ENCODE data around the gene RHOBTB1.
A peak's percentile ranks its signal among the peaks of the same experiment; 100 is the strongest.

The RHOBTB1 gene

GRCh38 chr10:60950300-60950699 lies 6.3 kb upstream of the RHOBTB1 start:
- TF ChIP-seq MAX (IDR thresholded peaks at IDR 0.05) (no peak), EP300 (IDR thresholded peaks at IDR 0.05; ENCODE audit: borderline replicate concordance) (no peak), TCF12 (IDR thresholded peaks at IDR 0.05; ENCODE audit: low read depth) (no peak), FOXM1 (IDR thresholded peaks at IDR 0.05; ENCODE audit: borderline replicate concordance, low read depth) (no peak), NFIC (IDR thresholded peaks at IDR 0.05) (no peak), TAF1 (IDR thresholded peaks at IDR 0.05; ENCODE audit: low read depth) (no peak), EGR1 (IDR thresholded peaks at IDR 0.05) (no peak), TEAD4 (IDR thresholded peaks at IDR 0.05) (no peak), ZBTB7A (IDR thresholded peaks at IDR 0.05; ENCODE audit: low read depth) (no peak)

- TF ChIP-seq TEAD4 (IDR thresholded peaks at IDR 0.05) (no peak), USF1 (IDR thresholded peaks at IDR 0.05) (no peak), EGR1 (IDR thresholded peaks at IDR 0.05) (no peak), ZBTB7A (IDR thresholded peaks at IDR 0.05; ENCODE audit: low read depth) (no peak), CREB1 (IDR thresholded peaks at IDR 0.05; ENCODE audit: low read depth) (no peak), REST (IDR thresholded peaks at IDR 0.05; ENCODE audit: low read depth) (no peak)
These were observed 4.9 kb upstream of the RHOBTB1 start for GRCh38 chr10:60948851-60949250.

- TF ChIP-seq NFIC (IDR thresholded peaks at IDR 0.05) (no peak), TEAD4 (IDR thresholded peaks at IDR 0.05) (no peak), YY1 (IDR thresholded peaks at IDR 0.05; ENCODE audit: low read depth) (no peak), FOXM1 (IDR thresholded peaks at IDR 0.05; ENCODE audit: borderline replicate concordance, low read depth) (no peak), CEBPB (IDR thresholded peaks at IDR 0.05) (no peak), TCF12 (IDR thresholded peaks at IDR 0.05; ENCODE audit: low read depth) (no peak), ZBTB7A (IDR thresholded peaks at IDR 0.05; ENCODE audit: low read depth) (no peak), USF1 (IDR thresholded peaks at IDR 0.05) (no peak)
These were observed 919 bp upstream of the RHOBTB1 start for GRCh38 chr10:60944910-60945297.

- 0 out of 2 replicates have a peak, but pooled peaks have one; percentile 20 for TF ChIP-seq YY1 (IDR thresholded peaks at IDR 0.05; ENCODE audit: low read depth)
- no peak for TF ChIP-seq TEAD4 (IDR thresholded peaks at IDR 0.05)
- no peak for TF ChIP-seq CEBPB (IDR thresholded peaks at IDR 0.05)
- TF ChIP-seq USF1 (IDR thresholded peaks at IDR 0.05) = no peak
- TF ChIP-seq TAF1 (IDR thresholded peaks at IDR 0.05; ENCODE audit: low read depth) = no peak
- no peak; the same call in 1 of the 2 replicates for TF ChIP-seq MAX (IDR thresholded peaks at IDR 0.05)
- TF ChIP-seq TCF12 (IDR thresholded peaks at IDR 0.05; ENCODE audit: low read depth) = no peak
- TF ChIP-seq ZBTB7A (IDR thresholded peaks at IDR 0.05; ENCODE audit: low read depth) = peak; percentile 52; the same call in 1 of the 2 replicates
- no peak for TF ChIP-seq FOXM1 (IDR thresholded peaks at IDR 0.05; ENCODE audit: borderline replicate concordance, low read depth)
- no peak for TF ChIP-seq NFIC (IDR thresholded peaks at IDR 0.05)
- TF ChIP-seq EP300 (IDR thresholded peaks at IDR 0.05; ENCODE audit: borderline replicate concordance) = no peak
These were observed 498 bp downstream of the RHOBTB1 start for GRCh38 chr10:60943316-60944057.

- no peak for TF ChIP-seq EGR1 (IDR thresholded peaks at IDR 0.05)
- TF ChIP-seq USF1 (IDR thresholded peaks at IDR 0.05) = no peak
- TF ChIP-seq CREB1 (IDR thresholded peaks at IDR 0.05; ENCODE audit: low read depth) = no peak
- TF ChIP-seq TEAD4 (IDR thresholded peaks at IDR 0.05) = no peak
- TF ChIP-seq TAF1 (IDR thresholded peaks at IDR 0.05; ENCODE audit: low read depth) = no peak
- TF ChIP-seq MAX (IDR thresholded peaks at IDR 0.05) = no peak; the same call in 1 of the 2 replicates
- TF ChIP-seq CEBPB (IDR thresholded peaks at IDR 0.05) = no peak
- no peak for TF ChIP-seq FOXM1 (IDR thresholded peaks at IDR 0.05; ENCODE audit: borderline replicate concordance, low read depth)
- no peak for TF ChIP-seq NFIC (IDR thresholded peaks at IDR 0.05)
- no peak for TF ChIP-seq ZBTB7A (IDR thresholded peaks at IDR 0.05; ENCODE audit: low read depth)
- TF ChIP-seq EP300 (IDR thresholded peaks at IDR 0.05; ENCODE audit: borderline replicate concordance) = no peak
These were observed 1.1 kb downstream of the RHOBTB1 start for GRCh38 chr10:60942788-60943315.

GRCh38 chr10:60942134-60942787 lies 1.7 kb downstream of the RHOBTB1 start:
- no peak for TF ChIP-seq MAX (IDR thresholded peaks at IDR 0.05)

Data from Ishikawa (cell line).